HG02610 (cell line): ENCODE data around the gene NMRAL1.

Experiments used
- ATAC-seq: cut with Tn5 transposase; IDR thresholded peaks from one replicate; pipeline ENCODE4 v1.9.1; 2021; ENCODE audit warnings: mild to moderate bottlenecking, moderate library complexity; ENCODE audit not compliant: unreplicated experiment

NMRAL1 gene

GRCh38 chr16:4467916-4468315 is 6.5 kb downstream of the NMRAL1 start:
- no peak for ATAC-seq

GRCh38 chr16:4465977-4466779 is 8.2 kb downstream of the NMRAL1 start:
- no peak for ATAC-seq

GRCh38 chr16:4463522-4464163 is 10.8 kb downstream of the NMRAL1 start:
- ATAC-seq = no peak

GRCh38 chr16:4461250-4462085 is 13.0 kb downstream of the NMRAL1 start:
- ATAC-seq = no peak

- ATAC-seq = no peak
Measured at GRCh38 chr16:4460936-4461249, 13.5 kb downstream of the NMRAL1 start.

- no peak for ATAC-seq
Measured at GRCh38 chr16:4455951-4456350, 18.5 kb downstream of the NMRAL1 start.

- ATAC-seq = no peak
Measured at GRCh38 chr16:4455081-4455480, 19.3 kb downstream of the NMRAL1 start.

GRCh38 chr16:4454623-4455022 is 19.8 kb downstream of the NMRAL1 start:
- no peak for ATAC-seq

- no peak for ATAC-seq
Measured at GRCh38 chr16:4452674-4453073, 21.8 kb downstream of the NMRAL1 start.

GRCh38 chr16:4450931-4451519 is 23.4 kb downstream of the NMRAL1 start:
- no peak for ATAC-seq

- no peak for ATAC-seq
Measured at GRCh38 chr16:4450430-4450829, 24.0 kb downstream of the NMRAL1 start.

- ATAC-seq = no peak
Measured at GRCh38 chr16:4443986-4444385, 30.4 kb downstream of the NMRAL1 start.

GRCh38 chr16:4443271-4443670 is 31.2 kb downstream of the NMRAL1 start:
- ATAC-seq = no peak

GRCh38 chr16:4442371-4442770 is 32.1 kb downstream of the NMRAL1 start:
- ATAC-seq = no peak

- no peak for ATAC-seq
Measured at GRCh38 chr16:4437366-4437765, 37.1 kb downstream of the NMRAL1 start.

GRCh38 chr16:4435337-4436067 is 38.9 kb downstream of the NMRAL1 start:
- ATAC-seq = no peak

- ATAC-seq = no peak
Measured at GRCh38 chr16:4433914-4434787, 40.3 kb downstream of the NMRAL1 start.

GRCh38 chr16:4433228-4433627 is 41.2 kb downstream of the NMRAL1 start:
- ATAC-seq = no peak

- ATAC-seq = no peak
Measured at GRCh38 chr16:4431023-4431422, 43.4 kb downstream of the NMRAL1 start.

GRCh38 chr16:4428500-4428899 is 45.9 kb downstream of the NMRAL1 start:
- no peak for ATAC-seq
